Heart left ventricle (tissue), 13 donors: ENCODE results near the gene TEN1.

Experiments used
- POLR2A ChIP-seq, 2 donors: fragments of 450-650 bp; IDR thresholded peaks; one replicate each; pipeline ENCODE4 v1.6.1; 2017; ENCODE audit warnings: antibody characterized with exemption in 2 of 2, mild to moderate bottlenecking in 2 of 2, moderate library complexity in 2 of 2
- TF ChIP-seq, protein P1 (sequence below), 12 donors: fragments of 200-600 bp; sonication (generic) in 4 of 12; IDR thresholded peaks; one replicate each; pipeline versions ENCODE4 v1.5.0 to v1.8.0; 2018 to 2022; ENCODE audit warnings: antibody characterized with exemption in 12 of 12, mild to moderate bottlenecking in 5 of 12
- donor health status: ischemic (EF 13 %, LVEDD 7.1; RV severe dilation, severe dysfunction).
- donor health status: DM: no; HTN: yes; CAD: no.
- donor health status: DM: no; HTN: no; CAD: no.
- donor health status: ischemic (EF 25% LVEDD 6.9; RV normal size, moderate dysfunction).
- donor health status: ischemic (EF 25% LVEDD 5.7; RV mildly dilated, moderate dysfunction).
- donor health status: ischemic (EF 35%, LVEDD 5.7; RV mildly dilated, moderate dysfunction).
- donor health status: nonischemic (EF 11% LVEDD 7.7; RV severe dilation, severe dysfunction).
- donor health status: DM: yes; HTN: yes; CAD: no.
- donor health status: PGD.
- donor health status: ischemic (EF 29% LVEDD 5.4; RV normal size, mild dysfunction).
- donor health status: nonischemic (EF 23%, LVEDD 6.1; RV moderate dilation, normal function).

DNA sequence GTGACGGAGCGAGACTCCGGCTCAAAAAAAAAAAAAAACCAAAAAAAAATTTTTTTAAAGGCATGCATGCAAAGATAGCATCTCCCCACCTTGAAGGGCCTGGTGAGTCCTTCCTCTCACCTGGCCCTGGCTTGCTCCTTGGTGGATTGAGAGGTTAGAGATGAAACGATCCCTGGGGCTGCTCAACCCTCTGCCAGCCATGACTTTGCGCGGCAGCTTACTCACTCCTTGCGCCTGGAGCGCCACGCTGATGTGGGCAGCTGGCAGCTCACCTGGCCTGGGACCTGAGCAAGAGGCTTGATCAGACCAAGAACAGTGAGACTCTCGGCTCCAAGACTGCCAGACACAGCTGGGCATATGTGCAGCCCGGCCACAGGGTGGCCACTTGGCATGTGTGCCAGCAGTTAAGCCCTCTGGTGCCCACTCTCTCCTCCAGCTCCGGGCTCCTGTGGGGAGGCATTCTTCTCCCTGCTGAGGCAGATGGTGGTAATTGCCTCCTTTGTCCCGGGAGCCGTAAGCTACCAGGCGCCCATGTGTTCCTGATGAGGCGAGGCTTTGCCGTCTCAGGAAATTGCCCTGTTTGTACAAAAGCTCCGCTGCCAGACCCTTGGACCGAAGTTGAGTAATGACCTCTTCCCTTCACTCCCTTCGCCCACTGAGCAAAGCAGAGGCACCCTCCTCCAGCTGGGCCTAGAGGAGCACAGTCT is 53.2 kb downstream of the TEN1 start:
- no peak for TF ChIP-seq POLR2A (IDR thresholded peaks at IDR 0.05)
- TF ChIP-seq, protein P1, sequence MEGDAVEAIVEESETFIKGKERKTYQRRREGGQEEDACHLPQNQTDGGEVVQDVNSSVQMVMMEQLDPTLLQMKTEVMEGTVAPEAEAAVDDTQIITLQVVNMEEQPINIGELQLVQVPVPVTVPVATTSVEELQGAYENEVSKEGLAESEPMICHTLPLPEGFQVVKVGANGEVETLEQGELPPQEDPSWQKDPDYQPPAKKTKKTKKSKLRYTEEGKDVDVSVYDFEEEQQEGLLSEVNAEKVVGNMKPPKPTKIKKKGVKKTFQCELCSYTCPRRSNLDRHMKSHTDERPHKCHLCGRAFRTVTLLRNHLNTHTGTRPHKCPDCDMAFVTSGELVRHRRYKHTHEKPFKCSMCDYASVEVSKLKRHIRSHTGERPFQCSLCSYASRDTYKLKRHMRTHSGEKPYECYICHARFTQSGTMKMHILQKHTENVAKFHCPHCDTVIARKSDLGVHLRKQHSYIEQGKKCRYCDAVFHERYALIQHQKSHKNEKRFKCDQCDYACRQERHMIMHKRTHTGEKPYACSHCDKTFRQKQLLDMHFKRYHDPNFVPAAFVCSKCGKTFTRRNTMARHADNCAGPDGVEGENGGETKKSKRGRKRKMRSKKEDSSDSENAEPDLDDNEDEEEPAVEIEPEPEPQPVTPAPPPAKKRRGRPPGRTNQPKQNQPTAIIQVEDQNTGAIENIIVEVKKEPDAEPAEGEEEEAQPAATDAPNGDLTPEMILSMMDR (IDR thresholded peaks at IDR 0.05) = no peak
